Measurements from ENCODE around the gene RMRP.

Gene RMRP

GRCh38 chr9:35657546-35658136 is at the start of gene RMRP:
Gene RMRP, minus strand, starts transcription at chr9:35658019.
- in situ Hi-C loops (cut with MboI; ENCODE audit: low sequenced_read_pairs): no loop called here

- in situ Hi-C loops (cut with MboI; ENCODE audit: low sequenced_read_pairs): no loop called here
Measured at GRCh38 chr9:35706951-35707350, 49.1 kb upstream of the RMRP start.

- in situ Hi-C loops (cut with MboI; ENCODE audit: low sequenced_read_pairs): no loop called here
Measured at GRCh38 chr9:35705836-35706430, 48.1 kb upstream of the RMRP start.

GRCh38 chr9:35705372-35705771 is 47.6 kb upstream of the RMRP start:
- in situ Hi-C loops (cut with MboI; ENCODE audit: low sequenced_read_pairs): no loop called here

GRCh38 chr9:35703906-35704672 is 46.3 kb upstream of the RMRP start:
- in situ Hi-C loops (cut with MboI; ENCODE audit: low sequenced_read_pairs): no loop called here

GRCh38 chr9:35702696-35703095 is 44.9 kb upstream of the RMRP start:
- in situ Hi-C loops (cut with MboI; ENCODE audit: low sequenced_read_pairs): no loop called here

GRCh38 chr9:35700942-35701341 is 43.1 kb upstream of the RMRP start:
- in situ Hi-C loops (cut with MboI; ENCODE audit: low sequenced_read_pairs): no loop called here

- in situ Hi-C loops (cut with MboI; ENCODE audit: low sequenced_read_pairs): no loop called here
Measured at GRCh38 chr9:35700031-35700430, 42.2 kb upstream of the RMRP start.

- in situ Hi-C loops (cut with MboI; ENCODE audit: low sequenced_read_pairs): no loop called here
Measured at GRCh38 chr9:35698231-35698630, 40.4 kb upstream of the RMRP start.

GRCh38 chr9:35697486-35697885 is 39.7 kb upstream of the RMRP start:
- in situ Hi-C loops (cut with MboI; ENCODE audit: low sequenced_read_pairs): no loop called here

GRCh38 chr9:35696520-35697215 is 38.8 kb upstream of the RMRP start:
- in situ Hi-C loops (cut with MboI; ENCODE audit: low sequenced_read_pairs): no loop called here

GRCh38 chr9:35695943-35696401 is 38.2 kb upstream of the RMRP start:
- in situ Hi-C loops (cut with MboI; ENCODE audit: low sequenced_read_pairs): no loop called here

GRCh38 chr9:35691757-35692301 is 34.0 kb upstream of the RMRP start:
- in situ Hi-C loops (cut with MboI; ENCODE audit: low sequenced_read_pairs): no loop called here

- in situ Hi-C loops (cut with MboI; ENCODE audit: low sequenced_read_pairs): no loop called here
Measured at GRCh38 chr9:35691334-35691650, 33.5 kb upstream of the RMRP start.

GRCh38 chr9:35690614-35691333 is 33.0 kb upstream of the RMRP start:
- in situ Hi-C loops (cut with MboI; ENCODE audit: low sequenced_read_pairs): no loop called here

- in situ Hi-C loops (cut with MboI; ENCODE audit: low sequenced_read_pairs): no loop called here
Measured at GRCh38 chr9:35690294-35690613, 32.4 kb upstream of the RMRP start.

- in situ Hi-C loops (cut with MboI; ENCODE audit: low sequenced_read_pairs): no loop called here
Measured at GRCh38 chr9:35689542-35690293, 31.9 kb upstream of the RMRP start, which contains the start of gene TPM2. Gene TPM2, minus strand, starts transcription at chr9:35689925. Its CDS starts 108 bp downstream, at chr9:35689817.

GRCh38 chr9:35688558-35689541 is 31.0 kb upstream of the RMRP start:
- in situ Hi-C loops (cut with MboI; ENCODE audit: low sequenced_read_pairs): no loop called here

- in situ Hi-C loops (cut with MboI; ENCODE audit: low sequenced_read_pairs): no loop called here
Measured at GRCh38 chr9:35687972-35688557, 30.2 kb upstream of the RMRP start.

Data from hTERT RPE-1 (cell line).